Activated effector memory CD4-positive, alpha-beta T cell treated with anti-CD3 and anti-CD28 coated beads, Interleukin-2, amount 50 U/mL, for 16 hours (primary cell): ENCODE results near the gene CEP43.

Source experiments
- DNase-seq: peaks from one replicate; pipeline ENCODE4 v3.0.0-alpha.2; 2020

Gene CEP43

GRCh38 chr6:167015302-167015701 is 16.1 kb downstream of the CEP43 start:
- no peak for DNase-seq

DNA sequence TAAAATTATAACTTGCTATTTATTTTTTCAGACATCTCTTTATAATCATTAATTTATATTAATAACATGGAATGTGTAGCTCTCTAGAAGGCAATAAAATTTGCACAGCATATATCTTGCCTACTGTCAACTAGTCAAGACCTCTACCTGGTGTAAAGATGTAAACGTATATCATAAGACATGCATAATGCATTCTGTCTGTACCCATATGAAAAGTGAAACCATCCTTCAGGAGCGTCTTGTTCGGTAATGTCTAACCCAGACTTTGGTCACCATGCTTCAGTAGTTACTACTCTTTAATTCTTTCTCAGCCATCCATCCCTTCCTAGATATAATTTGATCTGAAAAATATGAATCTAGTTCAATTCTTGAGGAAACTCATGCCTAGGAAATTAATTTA is 21.0 kb downstream of the CEP43 start:
- DNase-seq, result no peak

GRCh38 chr6:167027308-167027707 is 28.1 kb downstream of the CEP43 start:
- no peak for DNase-seq

- no peak for DNase-seq
These were observed 28.6 kb downstream of the CEP43 start for GRCh38 chr6:167027772-167028171.

DNA sequence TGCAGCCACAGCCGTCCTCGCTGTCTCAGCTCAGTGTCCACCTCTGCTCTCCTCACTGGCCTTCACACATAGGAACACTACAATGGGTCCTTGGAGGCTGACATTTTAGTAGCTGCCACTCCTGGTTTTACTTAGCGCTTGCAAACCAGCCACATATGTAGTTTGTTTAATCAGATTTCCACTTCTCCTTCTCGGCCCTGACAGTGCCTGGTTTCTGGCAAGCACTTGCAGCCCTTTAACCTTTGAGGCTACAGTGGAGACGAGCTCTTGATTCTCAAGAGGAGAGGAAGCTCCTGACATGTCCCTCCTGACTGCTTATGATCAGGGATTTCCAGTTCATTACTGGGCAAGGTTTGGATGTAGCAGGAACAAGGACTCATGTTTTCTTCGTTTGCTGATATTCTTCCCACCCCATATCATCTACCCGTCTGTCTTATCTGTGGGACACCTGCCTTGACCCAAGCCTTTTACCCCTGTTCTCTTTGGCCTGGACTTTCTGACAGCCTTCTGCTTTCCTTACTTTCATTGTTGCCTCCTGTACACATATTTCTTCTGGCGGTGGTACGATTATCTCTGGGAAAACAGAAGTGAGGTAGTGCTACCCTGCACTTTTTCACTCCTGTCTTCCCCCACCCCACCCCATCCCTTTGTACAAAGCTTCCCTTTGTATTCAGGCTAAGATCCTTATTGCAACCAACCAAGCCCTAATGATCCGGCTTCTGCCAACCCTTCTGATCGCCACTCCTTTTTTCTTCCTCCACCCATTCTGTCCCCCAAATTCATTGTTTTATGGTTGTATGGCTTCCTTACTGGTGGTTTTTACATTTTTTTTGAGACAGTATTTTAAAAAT is 31.2 kb downstream of the CEP43 start:
- DNase-seq, result no peak

GRCh38 chr6:167031082-167031709 is 32.0 kb downstream of the CEP43 start:
- no peak for DNase-seq

DNA sequence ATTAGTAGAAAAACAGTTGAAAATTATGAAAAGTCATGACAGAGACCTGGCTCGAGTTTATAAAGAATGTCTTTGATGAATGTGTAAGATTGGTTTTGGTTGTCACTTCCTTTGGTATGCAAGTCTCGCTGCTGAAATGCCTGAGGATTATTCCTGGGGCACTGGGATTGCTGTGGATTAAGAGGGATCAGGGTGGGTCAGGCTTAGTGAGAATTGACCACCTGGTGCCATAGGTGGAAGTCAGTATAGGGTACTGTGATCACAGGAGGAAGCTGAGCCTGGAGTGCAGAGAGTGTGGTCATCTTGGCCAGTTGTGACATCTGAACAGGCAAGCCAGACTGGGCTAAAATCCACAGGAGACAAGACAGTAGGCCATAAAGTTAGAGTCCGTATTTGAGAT is 34.9 kb downstream of the CEP43 start:
- no peak for DNase-seq

DNA sequence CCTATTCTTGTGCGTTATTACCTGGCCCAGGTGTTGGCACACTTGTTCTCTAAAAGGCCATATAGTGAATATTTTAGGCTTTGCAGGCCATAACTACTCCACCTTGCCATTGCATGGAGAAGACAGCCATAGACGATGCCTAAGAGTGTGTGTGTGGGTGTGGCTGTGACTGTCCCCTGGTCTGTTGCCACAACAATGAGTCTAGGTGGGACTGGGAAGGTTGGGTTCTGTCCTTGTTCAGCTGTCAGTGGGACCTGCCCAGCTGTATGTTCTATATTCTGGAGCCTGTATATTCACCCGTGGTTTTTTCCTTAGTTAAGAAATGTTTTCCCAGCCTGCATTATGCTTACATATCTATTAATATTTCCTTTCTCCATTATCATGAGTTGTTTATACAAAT is 38.6 kb downstream of the CEP43 start:
- no peak for DNase-seq

DNA sequence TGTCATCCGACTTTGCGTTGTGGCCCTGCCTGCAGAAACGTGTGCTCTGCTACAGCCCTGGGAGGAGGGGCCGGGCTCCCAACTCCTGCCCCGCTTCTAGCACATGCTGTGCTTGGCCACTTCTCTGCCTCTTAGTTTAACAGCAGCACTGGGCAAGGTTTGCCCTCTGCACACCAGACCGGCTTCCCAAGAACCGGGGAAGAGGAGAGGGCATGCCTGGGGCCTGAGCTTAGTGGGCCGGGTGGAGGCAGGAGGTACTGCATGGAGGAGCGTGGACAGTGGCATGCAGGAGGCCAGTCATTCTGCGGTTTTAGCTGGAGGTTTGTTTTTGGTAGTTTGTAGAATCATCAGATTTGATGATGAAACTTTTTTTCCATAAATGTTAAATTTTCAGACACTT is 45.5 kb downstream of the CEP43 start:
- DNase-seq, result no peak

DNA sequence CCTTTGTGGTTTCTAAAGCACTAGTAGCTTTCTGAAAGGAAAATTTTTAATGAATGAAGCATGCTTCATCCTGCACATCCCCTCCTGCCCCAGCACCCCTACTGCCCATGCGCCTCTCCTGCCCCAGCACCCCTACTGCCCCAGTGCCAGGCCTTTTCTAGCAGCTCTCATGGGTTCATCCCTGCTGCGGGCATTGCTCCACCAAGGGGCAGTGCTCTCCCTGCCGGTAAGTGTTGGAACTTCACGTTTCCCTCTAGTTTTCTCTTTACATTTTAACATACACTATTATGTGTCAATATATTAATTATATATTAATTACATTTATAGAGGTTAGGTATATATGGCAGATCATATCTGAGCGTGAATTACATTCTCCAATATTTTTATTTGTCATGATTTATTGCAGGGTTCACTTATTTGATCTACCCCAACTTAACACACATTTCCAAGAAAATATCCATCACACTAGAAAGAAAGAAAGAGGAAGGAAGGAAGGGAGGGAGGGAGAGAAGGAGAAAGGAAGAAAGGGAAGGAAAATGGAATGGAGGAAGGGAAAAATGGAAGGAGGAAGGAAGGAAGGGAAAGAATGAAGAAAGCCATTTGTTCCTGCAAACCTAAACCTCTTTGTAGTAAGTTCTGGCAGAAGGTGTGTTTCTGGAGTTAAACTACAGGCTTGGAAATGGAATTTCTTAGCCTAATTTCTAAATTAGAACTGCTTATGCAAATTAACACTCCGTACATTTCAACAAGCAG is 46.8 kb downstream of the CEP43 start:
- no peak for DNase-seq

- no peak for DNase-seq
These were observed 47.8 kb downstream of the CEP43 start for GRCh38 chr6:167046861-167047495.

DNA sequence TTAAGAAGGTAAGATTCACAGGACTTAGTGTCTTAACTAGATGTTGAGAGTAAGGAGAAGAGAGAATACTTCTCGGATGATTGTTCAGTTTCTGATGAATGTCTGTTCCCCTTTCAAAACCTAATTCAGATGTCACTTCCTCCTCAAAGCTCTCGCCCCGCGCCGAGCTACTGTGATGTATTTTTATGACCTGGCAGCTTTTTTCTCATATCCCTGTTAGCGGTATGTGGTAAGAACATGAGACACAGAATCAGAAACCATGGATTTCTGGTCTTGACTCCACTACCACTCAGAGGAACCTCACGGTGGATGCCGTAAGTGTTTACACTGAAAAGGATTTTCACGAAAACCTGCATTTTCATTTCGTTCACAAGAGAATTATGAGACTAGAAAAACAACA is 48.4 kb downstream of the CEP43 start:
- peak; percentile 81 for DNase-seq
